ENCODE data around the gene ROBO2. TPM values are rescaled to one million over a fixed set of nuclear protein-coding genes. Genes with fewer than 3 reads are reported as not detected.

The ROBO2 gene
- polyA plus RNA-seq, 1 donor from 2014 or later: 55.5 TPM

DNA sequence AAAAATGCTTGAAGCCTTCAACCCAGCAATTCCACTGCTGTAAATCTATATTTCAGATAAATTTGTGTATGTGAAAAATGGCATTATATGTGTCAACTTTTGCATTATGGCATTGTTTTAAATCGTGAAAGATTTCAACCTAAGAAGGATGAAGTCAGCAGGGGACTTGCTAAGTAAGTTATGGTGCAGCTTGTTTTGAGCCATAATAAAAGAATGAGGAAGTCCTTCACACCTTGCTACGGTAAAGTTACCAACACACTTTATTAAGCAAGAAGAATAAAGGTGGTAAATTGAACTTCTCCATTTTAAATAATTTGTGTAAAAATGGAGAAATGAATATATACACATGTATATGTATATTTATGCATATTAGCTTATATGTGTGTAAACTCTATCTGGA, 371.4 kb downstream of the ROBO2 start:
- H3K4me3 ChIP-seq (ENCODE audit: low read length): no peak overlapping the region
- H2AFZ ChIP-seq (ENCODE audit: low read depth, low read length): no peak overlapping the region
- H3K9ac ChIP-seq (ENCODE audit: low read length): no peak overlapping the region
- H3K27me3 ChIP-seq (ENCODE audit: insufficient read depth, low read depth, low read length): no peaks in the 10 kb centered on the region
- no peaks in the 10 kb centered on the region for H3K79me2 ChIP-seq (replicated peaks; ENCODE audit: insufficient read depth, low read length)
- no peak overlapping the region for H3K27ac ChIP-seq (ENCODE audit: low read length)
- no peak overlapping the region for H3K4me2 ChIP-seq (ENCODE audit: low read length)
- no peaks in the 10 kb centered on the region for H3K9me3 ChIP-seq (ENCODE audit: low read length)
- TF ChIP-seq, protein P1, sequence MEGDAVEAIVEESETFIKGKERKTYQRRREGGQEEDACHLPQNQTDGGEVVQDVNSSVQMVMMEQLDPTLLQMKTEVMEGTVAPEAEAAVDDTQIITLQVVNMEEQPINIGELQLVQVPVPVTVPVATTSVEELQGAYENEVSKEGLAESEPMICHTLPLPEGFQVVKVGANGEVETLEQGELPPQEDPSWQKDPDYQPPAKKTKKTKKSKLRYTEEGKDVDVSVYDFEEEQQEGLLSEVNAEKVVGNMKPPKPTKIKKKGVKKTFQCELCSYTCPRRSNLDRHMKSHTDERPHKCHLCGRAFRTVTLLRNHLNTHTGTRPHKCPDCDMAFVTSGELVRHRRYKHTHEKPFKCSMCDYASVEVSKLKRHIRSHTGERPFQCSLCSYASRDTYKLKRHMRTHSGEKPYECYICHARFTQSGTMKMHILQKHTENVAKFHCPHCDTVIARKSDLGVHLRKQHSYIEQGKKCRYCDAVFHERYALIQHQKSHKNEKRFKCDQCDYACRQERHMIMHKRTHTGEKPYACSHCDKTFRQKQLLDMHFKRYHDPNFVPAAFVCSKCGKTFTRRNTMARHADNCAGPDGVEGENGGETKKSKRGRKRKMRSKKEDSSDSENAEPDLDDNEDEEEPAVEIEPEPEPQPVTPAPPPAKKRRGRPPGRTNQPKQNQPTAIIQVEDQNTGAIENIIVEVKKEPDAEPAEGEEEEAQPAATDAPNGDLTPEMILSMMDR (IDR thresholded peaks at IDR 0.05; ENCODE audit: poor library complexity, severe bottlenecking): no peak
- TF ChIP-seq SMC3 (conservative IDR thresholded peaks at IDR 0.05; ENCODE audit: poor library complexity) (no peak), REST (IDR thresholded peaks at IDR 0.05; ENCODE audit: borderline replicate concordance) (no peak), EZH2 (IDR thresholded peaks at IDR 0.05; ENCODE audit: borderline replicate concordance, insufficient read depth, low read length, poor library complexity, severe bottlenecking) (no peak), EP300 (conservative IDR thresholded peaks at IDR 0.05; ENCODE audit: poor library complexity, severe bottlenecking) (no peak), TAF1 (IDR thresholded peaks at IDR 0.05; ENCODE audit: low read depth) (no peak), RAD21 (conservative IDR thresholded peaks at IDR 0.05) (no peak), POLR2AphosphoS5 (IDR thresholded peaks at IDR 0.05) (no peak), MXI1 (conservative IDR thresholded peaks at IDR 0.05; ENCODE audit: poor library complexity, severe bottlenecking) (no peak)
- H4K20me1 ChIP-seq (ENCODE audit: insufficient read depth): no peaks in the 10 kb centered on the region
- H3F3A ChIP-seq (ENCODE audit: insufficient read depth, low read length, poor library complexity, severe bottlenecking): no peaks in the 10 kb centered on the region
- H3K9me2 ChIP-seq (ENCODE audit: insufficient read depth, low read length): no peaks in the 10 kb centered on the region
- H3K36me3 ChIP-seq (ENCODE audit: insufficient read depth, low read length): no peaks in the 10 kb centered on the region

DNA sequence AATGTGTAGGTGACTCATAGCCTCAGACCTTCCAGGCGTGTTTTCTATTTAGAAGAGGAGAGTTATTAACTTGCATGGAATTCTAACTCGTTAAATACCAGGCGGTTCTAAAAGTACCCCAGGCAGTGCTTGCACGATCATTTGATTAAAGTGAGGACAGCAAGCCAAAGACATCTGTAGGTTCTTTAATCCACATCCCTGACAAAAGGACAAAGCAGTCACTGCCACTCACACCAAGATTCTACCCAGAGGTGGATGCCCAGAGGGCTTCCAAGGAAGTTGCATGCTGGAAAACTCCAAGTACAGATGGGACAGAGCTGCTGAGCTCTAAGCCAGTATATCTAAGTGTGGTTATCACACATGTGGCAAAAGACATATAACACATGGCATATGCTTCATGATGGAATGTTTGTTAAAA, 372.1 kb downstream of the ROBO2 start:
- Histone ChIP-seq H3K79me2 (replicated peaks; ENCODE audit: insufficient read depth, low read length) (no peaks in the 10 kb centered on the region), H4K20me1 (ENCODE audit: insufficient read depth) (no peaks in the 10 kb centered on the region), H3K4me2 (ENCODE audit: low read length) (no peak overlapping the region), H3K36me3 (ENCODE audit: insufficient read depth, low read length) (no peaks in the 10 kb centered on the region), H2AFZ (ENCODE audit: low read depth, low read length) (no peak overlapping the region), H3K9me3 (ENCODE audit: low read length) (no peaks in the 10 kb centered on the region), H3F3A (ENCODE audit: insufficient read depth, low read length, poor library complexity, severe bottlenecking) (no peaks in the 10 kb centered on the region), H3K9ac (ENCODE audit: low read length) (no peak overlapping the region), H3K9me2 (ENCODE audit: insufficient read depth, low read length) (no peaks in the 10 kb centered on the region), H3K4me3 (ENCODE audit: low read length) (no peak overlapping the region), H3K27me3 (ENCODE audit: insufficient read depth, low read depth, low read length) (no peaks in the 10 kb centered on the region), H3K27ac (ENCODE audit: low read length) (no peak overlapping the region)
- no peak for TF ChIP-seq EZH2 (IDR thresholded peaks at IDR 0.05; ENCODE audit: borderline replicate concordance, insufficient read depth, low read length, poor library complexity, severe bottlenecking)
- no peak for TF ChIP-seq REST (IDR thresholded peaks at IDR 0.05; ENCODE audit: borderline replicate concordance)
- no peak for TF ChIP-seq MXI1 (conservative IDR thresholded peaks at IDR 0.05; ENCODE audit: poor library complexity, severe bottlenecking)
- no peak for TF ChIP-seq SMC3 (conservative IDR thresholded peaks at IDR 0.05; ENCODE audit: poor library complexity)
- TF ChIP-seq, protein P1 (IDR thresholded peaks at IDR 0.05; ENCODE audit: poor library complexity, severe bottlenecking): no peak
- no peak for TF ChIP-seq EP300 (conservative IDR thresholded peaks at IDR 0.05; ENCODE audit: poor library complexity, severe bottlenecking)
- no peak for TF ChIP-seq TAF1 (IDR thresholded peaks at IDR 0.05; ENCODE audit: low read depth)
- TF ChIP-seq POLR2AphosphoS5 (IDR thresholded peaks at IDR 0.05): no peak
- TF ChIP-seq RAD21 (conservative IDR thresholded peaks at IDR 0.05): no peak
